Measurements from ENCODE around the gene GALNT18. TPM values are rescaled to one million over a fixed set of nuclear protein-coding genes. Genes with fewer than 3 reads are reported as not detected.

GALNT18 gene
- total RNA-seq, 6 experiments from 2014 or later, result 3.7 to 11.4 (median 7.8) TPM

DNA sequence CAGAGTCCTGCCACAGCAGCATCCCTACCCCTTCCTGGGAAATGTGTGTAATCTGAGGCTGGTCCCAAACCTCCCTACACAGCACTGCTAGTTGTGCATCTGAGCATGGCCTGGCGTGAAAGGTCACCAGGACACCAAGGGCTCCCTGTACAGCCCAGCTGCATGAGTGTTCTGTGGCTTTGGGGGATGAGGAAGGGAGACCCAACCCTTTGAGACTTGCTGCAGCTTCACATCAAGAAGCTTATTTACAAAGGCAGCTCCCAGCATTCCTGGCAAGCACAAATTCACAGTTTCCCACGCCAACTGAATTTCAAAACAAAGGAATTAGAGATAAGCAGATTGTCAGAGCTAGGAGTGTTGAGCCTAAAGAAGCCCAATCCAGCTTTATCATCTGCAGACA, 301.0 kb downstream of the GALNT18 start:
- WGBS (ENCODE audit: insufficient coverage, low coverage, low lambda C conversion rate, missing lambda C conversion rate), result 60% methylated on average over 1 of the region's 2 CpGs
- H3K36me3 ChIP-seq, result no peaks in the 10 kb centered on the region
- intact Hi-C loops (cut with DNase I), result no loop called here
- no peaks in the 10 kb centered on the region for H3K4me1 ChIP-seq
- no peak overlapping the region for H3K27ac ChIP-seq
- TF ChIP-seq, protein P1, sequence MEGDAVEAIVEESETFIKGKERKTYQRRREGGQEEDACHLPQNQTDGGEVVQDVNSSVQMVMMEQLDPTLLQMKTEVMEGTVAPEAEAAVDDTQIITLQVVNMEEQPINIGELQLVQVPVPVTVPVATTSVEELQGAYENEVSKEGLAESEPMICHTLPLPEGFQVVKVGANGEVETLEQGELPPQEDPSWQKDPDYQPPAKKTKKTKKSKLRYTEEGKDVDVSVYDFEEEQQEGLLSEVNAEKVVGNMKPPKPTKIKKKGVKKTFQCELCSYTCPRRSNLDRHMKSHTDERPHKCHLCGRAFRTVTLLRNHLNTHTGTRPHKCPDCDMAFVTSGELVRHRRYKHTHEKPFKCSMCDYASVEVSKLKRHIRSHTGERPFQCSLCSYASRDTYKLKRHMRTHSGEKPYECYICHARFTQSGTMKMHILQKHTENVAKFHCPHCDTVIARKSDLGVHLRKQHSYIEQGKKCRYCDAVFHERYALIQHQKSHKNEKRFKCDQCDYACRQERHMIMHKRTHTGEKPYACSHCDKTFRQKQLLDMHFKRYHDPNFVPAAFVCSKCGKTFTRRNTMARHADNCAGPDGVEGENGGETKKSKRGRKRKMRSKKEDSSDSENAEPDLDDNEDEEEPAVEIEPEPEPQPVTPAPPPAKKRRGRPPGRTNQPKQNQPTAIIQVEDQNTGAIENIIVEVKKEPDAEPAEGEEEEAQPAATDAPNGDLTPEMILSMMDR (IDR thresholded peaks at IDR 0.05), result no peak
- no peak for TF ChIP-seq POLR2A (IDR thresholded peaks at IDR 0.05)
- no peak overlapping the region for H3K4me3 ChIP-seq
- DNase-seq, result no peak
- no peaks in the 10 kb centered on the region for H3K9me3 ChIP-seq
- ATAC-seq, result no peak
- no peaks in the 10 kb centered on the region for H3K27me3 ChIP-seq

DNA sequence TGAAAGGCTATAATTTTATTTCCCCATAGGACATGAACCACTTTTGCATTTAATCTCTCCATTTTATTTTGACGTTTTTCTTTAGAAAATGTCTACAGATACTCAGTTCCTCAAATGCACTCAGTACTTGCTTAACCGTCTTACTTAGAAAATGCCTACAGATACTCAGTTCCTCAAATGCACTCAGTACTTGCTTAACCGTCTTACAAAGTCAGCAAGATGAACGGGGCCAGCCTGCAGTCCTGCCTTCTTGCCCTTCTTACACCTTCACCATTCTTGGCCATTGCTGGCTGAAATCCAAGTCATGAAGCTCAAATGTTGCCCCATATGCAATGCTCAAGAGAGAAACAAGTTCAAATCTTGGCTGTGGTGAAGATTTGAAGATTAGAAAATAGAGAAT, 302.8 kb downstream of the GALNT18 start:
- peak in 3 of 4 donors; percentile 39 to 67 (median 50) for ATAC-seq
- 66% methylated on average over 4 of the region's 4 CpGs for WGBS (ENCODE audit: insufficient coverage, low coverage, low lambda C conversion rate, missing lambda C conversion rate)
- Histone ChIP-seq H3K27me3 (no peaks in the 10 kb centered on the region), H3K4me1 (peaks cover 0 to 7% (median 0%) of the 10 kb centered on the region in 4 donors), H3K27ac (no peak overlapping the region), H3K4me3 (no peak overlapping the region), H3K36me3 (no peaks in the 10 kb centered on the region), H3K9me3 (no peaks in the 10 kb centered on the region)
- DNase-seq, result no peak
- no peak for TF ChIP-seq POLR2A (IDR thresholded peaks at IDR 0.05)
- TF ChIP-seq, protein P1 (IDR thresholded peaks at IDR 0.05), result no peak
- intact Hi-C loops (cut with DNase I), result no loop called here

DNA sequence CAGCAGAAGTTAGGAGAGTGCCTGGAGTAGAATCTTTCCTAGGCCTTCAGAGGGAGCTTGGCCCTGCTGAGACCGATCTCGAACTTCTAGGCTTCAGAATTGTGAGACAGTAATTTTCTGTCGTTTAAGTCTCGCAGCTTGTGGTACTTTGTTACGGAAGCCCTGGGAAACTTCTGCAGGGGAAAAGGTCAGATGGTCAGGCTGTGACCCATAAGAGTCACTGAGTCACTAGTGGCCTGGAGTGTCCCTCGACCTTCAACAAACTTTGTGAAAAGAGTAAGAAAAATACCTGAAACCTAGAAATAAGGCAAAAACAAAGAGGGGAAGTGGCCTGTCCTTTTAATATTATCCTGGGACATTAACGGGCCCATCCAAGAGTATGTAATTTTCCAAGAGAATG, 303.3 kb downstream of the GALNT18 start:
- Histone ChIP-seq H3K4me3 (no peak overlapping the region), H3K36me3 (no peaks in the 10 kb centered on the region), H3K4me1 (peaks cover 0 to 12% (median 0%) of the 10 kb centered on the region in 4 donors), H3K27me3 (no peaks in the 10 kb centered on the region), H3K27ac (no peak overlapping the region), H3K9me3 (no peaks in the 10 kb centered on the region)
- intact Hi-C loops (cut with DNase I), result no loop called here
- DNase-seq, result no peak
- ATAC-seq, result no peak
- TF ChIP-seq, protein P1 (IDR thresholded peaks at IDR 0.05), result no peak
- TF ChIP-seq POLR2A (IDR thresholded peaks at IDR 0.05), result no peak
- WGBS (ENCODE audit: insufficient coverage, low coverage, low lambda C conversion rate, missing lambda C conversion rate), result 88% methylated on average over 7 of the region's 7 CpGs

DNA sequence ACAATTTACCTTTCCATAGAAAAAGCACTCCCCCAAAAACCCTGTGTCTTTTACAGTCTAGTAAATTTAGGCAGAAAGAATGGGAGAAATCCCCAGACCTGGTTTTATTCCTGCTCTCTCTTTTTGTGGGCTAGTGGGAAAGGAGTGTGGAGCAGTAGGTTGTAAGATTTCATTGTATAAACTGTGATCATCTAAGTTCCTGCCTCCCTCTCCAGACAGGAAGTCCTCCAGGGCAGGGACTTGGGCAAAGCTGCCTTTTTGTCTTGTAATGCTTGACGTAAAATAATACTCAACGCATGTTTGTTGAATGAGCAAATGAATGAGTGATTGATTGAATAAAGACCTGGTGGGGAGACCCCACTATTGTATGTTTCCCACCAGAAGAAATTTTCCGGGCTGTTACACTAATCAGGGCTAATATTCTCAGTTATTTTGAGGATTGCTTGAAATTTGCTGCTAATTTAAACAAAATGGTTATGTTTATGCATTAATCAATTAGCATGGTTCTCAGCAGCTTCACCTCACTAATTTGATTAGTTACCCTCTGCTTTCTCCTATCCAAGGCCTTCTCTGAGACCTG, 305.1 kb downstream of the GALNT18 start:
- ATAC-seq (no peak), DNase-seq (no peak)
- TF ChIP-seq, protein P1 (IDR thresholded peaks at IDR 0.05), result no peak
- no peak for TF ChIP-seq POLR2A (IDR thresholded peaks at IDR 0.05)
- WGBS (ENCODE audit: insufficient coverage, low coverage, low lambda C conversion rate, missing lambda C conversion rate), result 75% methylated on average over 3 of the region's 3 CpGs
- no peak overlapping the region for H3K4me3 ChIP-seq
- no peaks in the 10 kb centered on the region for H3K36me3 ChIP-seq
- H3K27me3 ChIP-seq, result no peaks in the 10 kb centered on the region
- no peak overlapping the region for H3K27ac ChIP-seq
- intact Hi-C loops (cut with DNase I), result no loop called here
- no peaks in the 10 kb centered on the region for H3K9me3 ChIP-seq
- H3K4me1 ChIP-seq, result peaks cover 0 to 20% (median 0%) of the 10 kb centered on the region in 4 donors

Measured in right lobe of liver (tissue), 6 donors.